WTC11 (cell line): ENCODE data around the gene KRTAP19-1. TPM values are rescaled to one million over a fixed set of nuclear protein-coding genes. Genes with fewer than 3 reads are reported as not detected.

Experiments used
- ATAC-seq: fragments of 200-7000 bp; cut with Tn5 transposase; 2 replicates; pipeline ENCODE4 v1.10.0; 2021; ENCODE audit warnings: mild to moderate bottlenecking, moderate library complexity
- CTCF ChIA-PET: fragments of 300-600 bp; sonication (Branson Sonifier 250); formaldehyde crosslinking; loops from one replicate; lab custom pipeline; 2021; ENCODE audit warnings: antibody characterized with exemption; lab: Charles Lee
- POLR2A ChIA-PET: fragments of 350-600 bp; sonication (Branson Sonifier 250); formaldehyde crosslinking; loops from one replicate; lab custom pipeline; 2021; ENCODE audit warnings: antibody characterized with exemption; lab: Charles Lee
- DNase-seq: peaks from one replicate; pipeline ENCODE4 v3.0.0; 2021; ENCODE audit warnings: low spot score
- H3K27ac Mint-ChIP-seq: 2 replicates; pipeline ENCODE4 v1.8.0; 2021; ENCODE audit warnings: mixed read lengths
- H3K27me3 Mint-ChIP-seq: 2 replicates; pipeline ENCODE4 v1.8.0; 2021; ENCODE audit warnings: low read depth, mild to moderate bottlenecking, moderate library complexity, mixed read lengths
- H3K36me3 Mint-ChIP-seq: 2 replicates; pipeline ENCODE4 v1.8.0; 2021; ENCODE audit warnings: mixed read lengths
- H3K4me1 Mint-ChIP-seq: 2 replicates; pipeline ENCODE4 v1.8.0; 2022; ENCODE audit warnings: mixed read lengths
- H3K4me3 Mint-ChIP-seq: 2 replicates; pipeline ENCODE4 v1.8.0; 2021; ENCODE audit warnings: mild to moderate bottlenecking, moderate library complexity, mixed read lengths
- H3K9me3 Mint-ChIP-seq: 2 replicates; pipeline ENCODE4 v1.8.0; 2021; ENCODE audit warnings: mixed read lengths
- CTCF ChIP-seq: fragments of 200-600 bp; IDR thresholded peaks from 2 replicates; pipeline ENCODE4 v1.8.0; 2022; ENCODE audit warnings: antibody characterized with exemption
- FOXP4 ChIP-seq: sonication (generic); formaldehyde crosslinking; IDR thresholded peaks from 2 replicates; pipeline ENCODE4 v1.8.0; 2022; ENCODE audit warnings: mild to moderate bottlenecking, missing genetic modification reagents
- NFYB ChIP-seq: sonication (generic); formaldehyde crosslinking; conservative IDR thresholded peaks from 2 replicates; pipeline ENCODE4 v1.8.0; 2022; ENCODE audit warnings: low read depth, missing genetic modification reagents
- SOX15 ChIP-seq: fragments of 250-450 bp; sonication (Bioruptor Pico); IDR thresholded peaks from 2 replicates; pipeline ENCODE4 v1.9.0; 2021; ENCODE audit warnings: mild to moderate bottlenecking
- ZNF232 ChIP-seq: sonication (generic); formaldehyde crosslinking; IDR thresholded peaks from 2 replicates; pipeline ENCODE4 v1.8.0; 2022; ENCODE audit warnings: mild to moderate bottlenecking, missing genetic modification reagents
- ZNF425 ChIP-seq: fragments of 250-450 bp; sonication (Bioruptor Pico); conservative IDR thresholded peaks from 2 replicates; pipeline ENCODE4 v1.9.0; 2021; ENCODE audit warnings: mild to moderate bottlenecking
- ZNF532 ChIP-seq: fragments of 250-450 bp; sonication (Bioruptor Pico); IDR thresholded peaks from 2 replicates; pipeline ENCODE4 v1.9.0; 2021; ENCODE audit warnings: mild to moderate bottlenecking, borderline replicate concordance
- ZSCAN18 ChIP-seq: fragments of 250-450 bp; sonication (Bioruptor Pico); IDR thresholded peaks from 2 replicates; pipeline ENCODE4 v2.1.2; 2022; ENCODE audit warnings: mild to moderate bottlenecking, moderate library complexity
- total RNA-seq: library from RNA; stranded (reverse); gene quantifications from 3 replicates; pipeline ENCODE4 v1.2.3, GENCODE V29; 2021

Gene KRTAP19-1
- total RNA-seq, 1 experiment from 2014 or later = not detected

DNA sequence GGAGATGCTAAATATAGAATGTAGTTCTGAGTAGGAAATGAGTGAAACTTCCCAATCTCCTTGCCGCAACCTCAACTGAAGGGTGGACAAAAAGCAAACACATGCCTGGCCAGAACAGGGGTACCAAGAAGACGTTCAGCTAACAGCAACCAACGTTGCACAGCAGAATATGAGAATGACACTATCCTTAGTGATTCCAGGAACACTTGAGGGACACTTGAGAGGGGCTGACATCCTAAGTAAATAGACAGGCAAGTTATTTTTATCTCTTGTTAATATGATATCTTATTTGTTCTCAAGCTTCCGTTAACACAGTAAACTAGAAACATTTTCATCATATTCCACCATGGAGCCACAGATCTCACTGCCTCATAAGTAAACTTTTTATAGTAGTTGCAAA, 908 bp downstream of the KRTAP19-1 start:
- Mint-ChIP-seq H3K36me3 (no peaks in the 10 kb centered on the region), H3K9me3 (no peaks in the 10 kb centered on the region; the same call in 1 of the 2 replicates), H3K4me1 (peaks cover 4% of the 10 kb centered on the region; the same call in 1 of the 2 replicates), H3K27ac (no peak overlapping the region), H3K4me3 (no peak overlapping the region), H3K27me3 (no peaks in the 10 kb centered on the region)
- TF ChIP-seq ZNF425 (CRISPR knock-in tag) = no peak
- no peak for TF ChIP-seq NFYB (CRISPR knock-in tag)
- TF ChIP-seq CTCF = no peak
- TF ChIP-seq ZSCAN18 (CRISPR knock-in tag) = no peak
- no peak for TF ChIP-seq ZNF532
- TF ChIP-seq FOXP4 (CRISPR knock-in tag) = no peak
- DNase-seq (no peak), ATAC-seq (no peak)
- POLR2A ChIA-PET = no interaction called here
- CTCF ChIA-PET = no interaction called here

DNA sequence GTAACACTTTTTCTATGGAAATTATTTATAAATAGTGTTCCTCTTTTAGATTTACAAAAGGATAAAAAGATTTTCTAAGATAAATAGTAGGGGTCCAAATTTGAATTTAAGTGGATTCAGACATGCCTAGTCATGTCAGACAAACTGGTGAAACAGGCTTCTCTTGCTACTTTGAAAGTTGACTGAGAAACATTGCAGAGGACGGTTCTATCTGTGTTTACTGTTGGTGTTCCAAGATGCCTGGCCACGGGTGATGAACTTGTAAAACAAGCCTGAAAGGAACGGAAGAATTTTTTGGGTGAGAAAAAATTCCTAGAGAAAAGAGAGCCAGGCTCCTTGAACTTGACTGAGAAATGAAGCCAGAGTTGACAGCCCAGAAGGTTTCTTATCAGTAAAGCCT, 2.2 kb downstream of the KRTAP19-1 start:
- H3K4me3 Mint-ChIP-seq = no peak overlapping the region
- no peaks in the 10 kb centered on the region; the same call in 1 of the 2 replicates for H3K9me3 Mint-ChIP-seq
- CTCF ChIA-PET = no interaction called here
- ATAC-seq (no peak), DNase-seq (no peak)
- H3K27ac Mint-ChIP-seq = no peak overlapping the region
- no peaks in the 10 kb centered on the region for H3K36me3 Mint-ChIP-seq
- POLR2A ChIA-PET = no interaction called here
- peaks cover 4% of the 10 kb centered on the region; the same call in 1 of the 2 replicates for H3K4me1 Mint-ChIP-seq
- TF ChIP-seq ZNF232 (CRISPR knock-in tag) (no peak), SOX15 (CRISPR knock-in tag) (no peak)
- TF ChIP-seq, all 79 proteins: peak for 0
- no peaks in the 10 kb centered on the region for H3K27me3 Mint-ChIP-seq
